ENCODE data around the gene EEFSEC. TPM values are rescaled to one million over a fixed set of nuclear protein-coding genes. Genes with fewer than 3 reads are reported as not detected.
A peak's percentile ranks its signal among the peaks of the same experiment; 100 is the strongest.

EEFSEC gene
- total and polyA plus RNA-seq, 2 of the 8 experiments (the other 6 are each of a cell fraction or from before 2014, with no cell fraction given), result 13.1 to 19.8 TPM

- no peak overlapping the region for H3K56ac ChIP-seq (replicated peaks; ENCODE audit: insufficient read length, low read depth, low read length)
- peak overlapping the region; percentile 48; the same call in 1 of the 2 replicates for H2BK20ac ChIP-seq (ENCODE audit: low read length)
- H3K27ac ChIP-seq (ENCODE audit: low read depth, low read length), result no peak overlapping the region
- no peak overlapping the region; the same call in none of the 2 replicates for H2BK5ac ChIP-seq (ENCODE audit: low read depth, low read length)
- no peaks in the 10 kb centered on the region for H3K36me3 ChIP-seq (ENCODE audit: control insufficient read depth in 2 of 4, insufficient read depth in 4 of 4, low read length in 3 of 4)
- peaks cover 0 to 4% (median 1%) of the 10 kb centered on the region in 4 experiments; a peak in 2 of 7 replicates for H3K27me3 ChIP-seq (replicated peaks in 1 of 4; ENCODE audit: control insufficient read depth in 3 of 4, extremely low read depth in 1 of 4, insufficient read depth in 3 of 4, low read length in 3 of 4)
- ChIA-PET CTCF (ENCODE audit: partially characterized antibody) (interaction anchor here (0.7 to 4.3 kb wide), 11 partner anchors 10 to 1993 kb away, joined by 3 to 22 read pairs (median 3); no protein-coding TSS in a partner anchor), POLR2A (ENCODE audit: partially characterized antibody) (interaction anchor here (0.8 to 1.0 kb wide), 2 partner anchors 8 to 204 kb away, joined by 3 read pairs; no protein-coding TSS in a partner anchor)
- H3K4me3 ChIP-seq (ENCODE audit: extremely low read depth in 1 of 4, insufficient read depth in 2 of 4, low read depth in 3 of 4, low read length in 4 of 4), result no peak overlapping the region
- no peak overlapping the region for H2AFZ ChIP-seq (ENCODE audit: low read length)
- H2BK15ac ChIP-seq (ENCODE audit: low read length), result no peak overlapping the region
- no peak overlapping the region for H4K8ac ChIP-seq (ENCODE audit: extremely low read depth, insufficient read depth, low read length)
- H3K23ac ChIP-seq (ENCODE audit: insufficient read length), result no peak overlapping the region
- no peaks in the 10 kb centered on the region for H3K9me3 ChIP-seq (ENCODE audit: insufficient read depth in 2 of 2, low read depth in 1 of 2, low read length in 1 of 2)
- WGBS, 2 experiments (ENCODE audit: extremely low coverage in 1 of 2, insufficient coverage in 1 of 2, insufficient read length in 1 of 2, insufficient replicate concordance in 2 of 2, low coverage in 1 of 2, low lambda C conversion rate in 2 of 2, missing lambda C conversion rate in 1 of 2), result 88% methylated on average over 10 of the region's 11 CpGs; no CpG with 5 or more reads in 1 of the 2 experiments
- no peaks in the 10 kb centered on the region for H3K79me2 ChIP-seq (ENCODE audit: control insufficient read depth in 1 of 2, insufficient read depth in 2 of 2, low read length in 2 of 2)
- H3K4me1 ChIP-seq (replicated peaks in 1 of 4; ENCODE audit: control insufficient read depth in 3 of 4, insufficient read depth in 4 of 4, low read length in 3 of 4), result peaks cover 12 to 51% (median 32%) of the 10 kb centered on the region in 4 experiments
- no peak overlapping the region for H3K4me2 ChIP-seq (ENCODE audit: insufficient read depth in 1 of 2, low read depth in 2 of 2, low read length in 2 of 2)
- H3K4ac ChIP-seq (replicated peaks; ENCODE audit: insufficient read length, low read depth, low read length), result no peak overlapping the region
- H4K5ac ChIP-seq (ENCODE audit: insufficient read length, low read depth, low read length), result no peak overlapping the region
- no peak overlapping the region for H3K9ac ChIP-seq (replicated peaks in 1 of 4; ENCODE audit: extremely low read depth in 1 of 4, low read depth in 3 of 4, low read length in 3 of 4)
- no peaks in the 10 kb centered on the region for H3K23me2 ChIP-seq (ENCODE audit: low read depth, low read length)
- H2BK120ac ChIP-seq (replicated peaks; ENCODE audit: low read depth, low read length), result no peak overlapping the region
- H3K18ac ChIP-seq (ENCODE audit: extremely low read depth, low read length), result no peak overlapping the region
- DNase-seq (ENCODE audit: low read depth in 1 of 2, low spot score in 2 of 2), result peak in 1 of 2 experiments; percentile 41
- no peaks in the 10 kb centered on the region for H3K79me1 ChIP-seq (ENCODE audit: low read depth, low read length)
- no peak overlapping the region for H4K91ac ChIP-seq (replicated peaks; ENCODE audit: insufficient read length, low read length)
- no peak overlapping the region for H2AK5ac ChIP-seq (ENCODE audit: low read depth, low read length)
- peak overlapping the region; percentile 12; the same call in 1 of the 2 replicates for H2BK12ac ChIP-seq (ENCODE audit: low read depth, low read length)
- H4K20me1 ChIP-seq (replicated peaks in 1 of 2; ENCODE audit: control insufficient read depth in 1 of 2, insufficient read depth in 2 of 2, low read length in 2 of 2), result no peaks in the 10 kb centered on the region
- H3K14ac ChIP-seq (ENCODE audit: insufficient read length), result no peak overlapping the region
- FAIRE-seq, result no peak
- TF ChIP-seq TEAD4 (IDR thresholded peaks at IDR 0.05; ENCODE audit: low read depth, low read length) (no peak), CTBP2 (IDR thresholded peaks at IDR 0.05; ENCODE audit: borderline replicate concordance, insufficient read depth, insufficient read length, low read length) (no peak), HDAC6 (IDR thresholded peaks at IDR 0.05; ENCODE audit: low read depth, low read length) (no peak), RAD21 (IDR thresholded peaks at IDR 0.05 in 1 of 2, conservative IDR thresholded peaks at IDR 0.05 in 1 of 2; ENCODE audit: low read depth in 2 of 2, low read length in 2 of 2) (no peak), KDM5A (IDR thresholded peaks at IDR 0.05; ENCODE audit: low read length) (no peak), CEBPB (IDR thresholded peaks at IDR 0.05; ENCODE audit: low read depth, low read length) (no peak), JUND (IDR thresholded peaks at IDR 0.05; ENCODE audit: low read length) (no peak), BACH1 (IDR thresholded peaks at IDR 0.05; ENCODE audit: low read length) (no peak), SIX5 (IDR thresholded peaks at IDR 0.05; ENCODE audit: low read depth, low read length) (no peak), BRCA1 (IDR thresholded peaks at IDR 0.05; ENCODE audit: low read depth, low read length) (no peak), SIRT6 (IDR thresholded peaks at IDR 0.05; ENCODE audit: low read length) (no peak), KDM1A (IDR thresholded peaks at IDR 0.05; ENCODE audit: borderline replicate concordance, low read length) (no peak)
Measured at GRCh38 chr3:128275316-128276145, 122.2 kb downstream of the EEFSEC start.
